ENCODE measurements around the gene CARM1. TPM values are rescaled to one million over a fixed set of nuclear protein-coding genes. Genes with fewer than 3 reads are reported as not detected.

Gene CARM1
- total RNA-seq, 4 donors from 2014 or later: 6.4 to 50.4 (median 18.7) TPM

GRCh38 chr19:10848230-10848856 is 23.0 kb upstream of the CARM1 start, which contains the start of gene C19orf38:
Gene C19orf38 (plus strand): TSS chr19:10848415. CDS start chr19:10848509, 94 bp downstream.
- Histone ChIP-seq H3K9me3 (no peaks in the 10 kb centered on the region), H3K4me1 (no peaks in the 10 kb centered on the region), H3K27me3 (no peaks in the 10 kb centered on the region), H3K27ac (no peak within 1 kb of the TSS), H3K4me3 (no peak within 1 kb of the TSS), H3K36me3 (no peaks in the 10 kb centered on the region)
- DNase-seq: no peak
- intact Hi-C loops (cut with DNase I; ENCODE audit: low total_unique reads): no loop called here
- no peak for TF ChIP-seq POLR2A (IDR thresholded peaks at IDR 0.05)
- TF ChIP-seq CTCF (IDR thresholded peaks at IDR 0.05): no peak

GRCh38 chr19:10850631-10851030 is 20.7 kb upstream of the CARM1 start:
- Histone ChIP-seq H3K27me3 (no peaks in the 10 kb centered on the region), H3K9me3 (no peaks in the 10 kb centered on the region), H3K4me1 (no peaks in the 10 kb centered on the region), H3K4me3 (no peak overlapping the region), H3K36me3 (no peaks in the 10 kb centered on the region), H3K27ac (no peak overlapping the region)
- intact Hi-C loops (cut with DNase I; ENCODE audit: low total_unique reads): no loop called here
- DNase-seq: no peak
- TF ChIP-seq POLR2A (IDR thresholded peaks at IDR 0.05) (no peak), CTCF (IDR thresholded peaks at IDR 0.05) (no peak)

- no peak for DNase-seq
- H3K27ac ChIP-seq: no peak overlapping the region
- H3K36me3 ChIP-seq: no peaks in the 10 kb centered on the region
- intact Hi-C loops (cut with DNase I; ENCODE audit: low total_unique reads): no loop called here
- H3K4me3 ChIP-seq: no peak overlapping the region
- no peak for TF ChIP-seq POLR2A (IDR thresholded peaks at IDR 0.05)
- TF ChIP-seq CTCF (IDR thresholded peaks at IDR 0.05): no peak
- H3K27me3 ChIP-seq: no peaks in the 10 kb centered on the region
- H3K9me3 ChIP-seq: no peaks in the 10 kb centered on the region
- H3K4me1 ChIP-seq: no peaks in the 10 kb centered on the region
Observed at GRCh38 chr19:10852098-10852800, 19.1 kb upstream of the CARM1 start.

- Histone ChIP-seq H3K9me3 (no peaks in the 10 kb centered on the region), H3K4me1 (no peaks in the 10 kb centered on the region), H3K27me3 (no peaks in the 10 kb centered on the region), H3K36me3 (no peaks in the 10 kb centered on the region), H3K27ac (no peak overlapping the region), H3K4me3 (no peak overlapping the region)
- no peak for TF ChIP-seq CTCF (IDR thresholded peaks at IDR 0.05)
- no peak for TF ChIP-seq POLR2A (IDR thresholded peaks at IDR 0.05)
- intact Hi-C loops (cut with DNase I; ENCODE audit: low total_unique reads): no loop called here
- no peak for DNase-seq
Observed at GRCh38 chr19:10852941-10853340, 18.4 kb upstream of the CARM1 start.

DNA sequence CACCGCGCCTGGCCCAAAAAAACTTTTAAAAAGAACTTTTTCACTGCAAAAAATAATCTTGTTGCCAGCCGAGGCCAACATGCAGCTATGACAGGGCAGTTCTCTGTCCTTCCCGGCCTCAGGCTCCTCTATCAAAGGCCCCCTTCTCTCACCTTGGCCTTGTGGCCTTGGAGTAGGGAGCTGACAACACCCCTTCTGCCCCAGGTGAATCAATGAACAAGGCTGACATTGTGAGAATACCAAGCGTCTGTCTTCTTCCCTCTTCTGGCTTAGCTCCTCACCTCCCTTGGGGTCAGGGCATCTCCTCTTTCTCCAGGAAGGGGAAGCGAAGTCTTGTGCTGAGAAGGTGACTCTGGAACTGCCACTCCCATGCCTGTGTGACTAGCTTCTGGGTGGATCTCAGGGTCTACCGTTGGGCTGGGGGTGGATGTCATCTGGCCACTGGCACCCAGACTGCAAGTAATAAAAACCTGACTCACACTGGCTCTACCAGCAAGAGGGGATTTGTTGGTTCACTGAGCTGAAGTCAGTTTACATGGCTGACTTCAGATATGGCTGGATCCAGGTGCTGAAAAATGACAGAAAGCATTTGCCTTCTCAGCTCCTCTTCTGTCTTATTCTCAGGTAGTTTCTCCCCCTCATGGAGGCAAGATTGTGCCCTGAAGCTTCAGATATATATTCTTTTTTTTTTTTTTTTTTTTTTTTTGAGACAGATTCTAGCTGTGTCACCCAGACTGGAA is 16.8 kb upstream of the CARM1 start:
- Histone ChIP-seq H3K36me3 (no peaks in the 10 kb centered on the region), H3K27me3 (no peaks in the 10 kb centered on the region), H3K9me3 (no peaks in the 10 kb centered on the region), H3K4me1 (no peaks in the 10 kb centered on the region), H3K27ac (no peak overlapping the region), H3K4me3 (no peak overlapping the region)
- DNase-seq: no peak
- intact Hi-C loops (cut with DNase I; ENCODE audit: low total_unique reads): no loop called here
- TF ChIP-seq POLR2A (IDR thresholded peaks at IDR 0.05) (no peak), CTCF (IDR thresholded peaks at IDR 0.05) (no peak)
